ENCODE measurements around the gene PNPLA5. TPM values are rescaled to one million over a fixed set of nuclear protein-coding genes. Genes with fewer than 3 reads are reported as not detected.

Gene PNPLA5
- polyA plus RNA-seq, 3 donors = not detected

GRCh38 chr22:43838161-43838560 lies 53.7 kb downstream of the PNPLA5 start:
- no peak overlapping the region for H3K27ac ChIP-seq (ENCODE audit: low read depth in 1 of 2, low read length in 2 of 2)
- Mint-ChIP-seq H3K36me3 (no peaks in the 10 kb centered on the region), H3K4me3 (no peak overlapping the region), H3K27me3 (ENCODE audit: low read depth in 3 of 3) (peaks cover 4 to 18% (median 9%) of the 10 kb centered on the region in 3 donors), H3K27ac (no peak overlapping the region), H3K9me3 (peaks cover 0 to 2% (median 0%) of the 10 kb centered on the region in 7 donors), H3K4me1 (no peaks in the 10 kb centered on the region)
- H4K20me1 ChIP-seq (ENCODE audit: insufficient read depth, low read length) = no peaks in the 10 kb centered on the region
- H3K27me3 ChIP-seq (ENCODE audit: control insufficient read depth in 2 of 2, insufficient read depth in 2 of 2, low read length in 2 of 2) = no peaks in the 10 kb centered on the region
- intact Hi-C loops (cut with micrococcal nuclease) = no loop called here
- 86% methylated on average over 10 of the region's 10 CpGs for WGBS (ENCODE audit: insufficient coverage)
- no peaks in the 10 kb centered on the region for H3K79me2 ChIP-seq (ENCODE audit: insufficient read depth, low read length)
- H2AFZ ChIP-seq (ENCODE audit: insufficient read depth, low read depth, low read length, poor library complexity, severe bottlenecking) = no peak overlapping the region
- no peaks in the 10 kb centered on the region for H3K36me3 ChIP-seq (replicated peaks in 1 of 2; ENCODE audit: control insufficient read depth in 1 of 2, insufficient read depth in 2 of 2, low read length in 2 of 2)
- no peaks in the 10 kb centered on the region for H3K9me3 ChIP-seq (replicated peaks in 1 of 2; ENCODE audit: control insufficient read depth in 1 of 2, insufficient read depth in 1 of 2, low read length in 2 of 2)
- H3K4me3 ChIP-seq (replicated peaks in 1 of 3; ENCODE audit: low read depth in 2 of 3, low read length in 3 of 3) = no peak overlapping the region
- no peaks in the 10 kb centered on the region for H3K4me1 ChIP-seq (ENCODE audit: control insufficient read depth in 1 of 2, insufficient read depth in 2 of 2, low read length in 2 of 2)
- no peak overlapping the region for H3K9ac ChIP-seq (ENCODE audit: insufficient read depth, low read length, poor library complexity, severe bottlenecking)
- TF ChIP-seq, protein P1, sequence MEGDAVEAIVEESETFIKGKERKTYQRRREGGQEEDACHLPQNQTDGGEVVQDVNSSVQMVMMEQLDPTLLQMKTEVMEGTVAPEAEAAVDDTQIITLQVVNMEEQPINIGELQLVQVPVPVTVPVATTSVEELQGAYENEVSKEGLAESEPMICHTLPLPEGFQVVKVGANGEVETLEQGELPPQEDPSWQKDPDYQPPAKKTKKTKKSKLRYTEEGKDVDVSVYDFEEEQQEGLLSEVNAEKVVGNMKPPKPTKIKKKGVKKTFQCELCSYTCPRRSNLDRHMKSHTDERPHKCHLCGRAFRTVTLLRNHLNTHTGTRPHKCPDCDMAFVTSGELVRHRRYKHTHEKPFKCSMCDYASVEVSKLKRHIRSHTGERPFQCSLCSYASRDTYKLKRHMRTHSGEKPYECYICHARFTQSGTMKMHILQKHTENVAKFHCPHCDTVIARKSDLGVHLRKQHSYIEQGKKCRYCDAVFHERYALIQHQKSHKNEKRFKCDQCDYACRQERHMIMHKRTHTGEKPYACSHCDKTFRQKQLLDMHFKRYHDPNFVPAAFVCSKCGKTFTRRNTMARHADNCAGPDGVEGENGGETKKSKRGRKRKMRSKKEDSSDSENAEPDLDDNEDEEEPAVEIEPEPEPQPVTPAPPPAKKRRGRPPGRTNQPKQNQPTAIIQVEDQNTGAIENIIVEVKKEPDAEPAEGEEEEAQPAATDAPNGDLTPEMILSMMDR (IDR thresholded peaks at IDR 0.05) = no peak
- DNase-seq = no peak
- H3K4me2 ChIP-seq (replicated peaks; ENCODE audit: extremely low read depth, low read length, poor library complexity, severe bottlenecking) = no peak overlapping the region

- WGBS (ENCODE audit: insufficient coverage) = 79% methylated on average over 4 of the region's 9 CpGs
- H4K20me1 ChIP-seq (ENCODE audit: insufficient read depth, low read length) = no peaks in the 10 kb centered on the region
- no peak overlapping the region for H3K27ac Mint-ChIP-seq
- TF ChIP-seq, protein P1 (IDR thresholded peaks at IDR 0.05) = no peak
- intact Hi-C loops (cut with micrococcal nuclease) = no loop called here
- H3K79me2 ChIP-seq (ENCODE audit: insufficient read depth, low read length) = no peaks in the 10 kb centered on the region
- peaks cover 0 to 2% (median 0%) of the 10 kb centered on the region in 7 donors for H3K9me3 Mint-ChIP-seq
- no peak overlapping the region for H3K4me3 ChIP-seq (replicated peaks in 1 of 3; ENCODE audit: low read depth in 2 of 3, low read length in 3 of 3)
- H2AFZ ChIP-seq (ENCODE audit: insufficient read depth, low read depth, low read length, poor library complexity, severe bottlenecking) = no peak overlapping the region
- H3K9ac ChIP-seq (ENCODE audit: insufficient read depth, low read length, poor library complexity, severe bottlenecking) = no peak overlapping the region
- no peaks in the 10 kb centered on the region for H3K27me3 ChIP-seq (ENCODE audit: control insufficient read depth in 2 of 2, insufficient read depth in 2 of 2, low read length in 2 of 2)
- no peak overlapping the region for H3K4me3 Mint-ChIP-seq
- H3K36me3 ChIP-seq (replicated peaks in 1 of 2; ENCODE audit: control insufficient read depth in 1 of 2, insufficient read depth in 2 of 2, low read length in 2 of 2) = no peaks in the 10 kb centered on the region
- no peak overlapping the region for H3K27ac ChIP-seq (ENCODE audit: low read depth in 1 of 2, low read length in 2 of 2)
- no peaks in the 10 kb centered on the region for H3K4me1 Mint-ChIP-seq
- H3K4me2 ChIP-seq (replicated peaks; ENCODE audit: extremely low read depth, low read length, poor library complexity, severe bottlenecking) = no peak overlapping the region
- H3K27me3 Mint-ChIP-seq (ENCODE audit: low read depth in 3 of 3) = peaks cover 4 to 18% (median 8%) of the 10 kb centered on the region in 3 donors
- DNase-seq = no peak
- H3K36me3 Mint-ChIP-seq = no peaks in the 10 kb centered on the region
- H3K4me1 ChIP-seq (ENCODE audit: control insufficient read depth in 1 of 2, insufficient read depth in 2 of 2, low read length in 2 of 2) = no peaks in the 10 kb centered on the region
- no peaks in the 10 kb centered on the region for H3K9me3 ChIP-seq (replicated peaks in 1 of 2; ENCODE audit: control insufficient read depth in 1 of 2, insufficient read depth in 1 of 2, low read length in 2 of 2)
Observed at GRCh38 chr22:43837666-43838065, 54.1 kb downstream of the PNPLA5 start.

All from CD14-positive monocyte (primary cell).